GM12878 (cell line): ENCODE results near the gene YJU2. TPM values are rescaled to one million over a fixed set of nuclear protein-coding genes. Genes with fewer than 3 reads are reported as not detected.

Experiments
- ATAC-seq: fragments of 200-7000 bp; cut with Tn5 transposase; 3 replicates; pipeline ENCODE4 v1.9.1; 2020; ENCODE audit warnings: mild to moderate bottlenecking, moderate library complexity
- BruUV-seq: library from RNA; stranded (reverse); fragments of 400-500 nt; replicated peaks from 2 replicates; lab custom pipeline; 2021; lab: Mats Ljungman, UMichigan
- CTCF ChIA-PET: fragments of 300-600 bp; sonication (Branson Sonifier 250); formaldehyde crosslinking; extraction: SDS; loops from one replicate; lab custom pipeline; 2021; ENCODE audit warnings: inconsistent platforms; lab: Yijun Ruan, JAX
- POLR2A ChIA-PET: fragments of 350-600 bp; formaldehyde crosslinking; extraction: SDS; loops from one replicate; lab custom pipeline; 2021; ENCODE audit warnings: inconsistent platforms; lab: Charles Lee
- RAD21 ChIA-PET: fragments of 300-600 bp; sonication (Branson Sonifier 250); formaldehyde crosslinking; loops from one replicate; lab custom pipeline; 2023; ENCODE audit warnings: antibody characterized with exemption; ENCODE audit not compliant: unreplicated experiment; lab: Charles Lee
- SMC1A ChIA-PET: fragments of 300-600 bp; sonication (Branson Sonifier 250); formaldehyde crosslinking; loops from one replicate; lab custom pipeline; 2023; ENCODE audit not compliant: unreplicated experiment, uncharacterized antibody; lab: Charles Lee
- DNase-seq: peaks from one replicate; pipeline ENCODE4 v3.0.0-alpha.2; 2011; ENCODE audit warnings: low read depth, low spot score
- FAIRE-seq: peaks from 3 replicates; lab custom pipeline; 2011; peaks lifted over from hg19 to GRCh38; lab: Jason Lieb, UNC
- H2AFZ ChIP-seq: 2 replicates; pipeline ENCODE4 v1.6.0; 2011; ENCODE audit warnings: low read depth, low read length, control low read depth; ENCODE audit not compliant: control insufficient read depth
- H3K27ac ChIP-seq: 2 replicates; pipeline ENCODE4 v1.5.1; 2011; ENCODE audit warnings: control low read depth; ENCODE audit not compliant: control insufficient read depth, insufficient read depth
- H3K27me3 ChIP-seq, 2 experiments: replicated peaks in 1 of 2; 2 replicates each; pipeline versions ENCODE4 v1.6.0 to v1.6.1; 2011; ENCODE audit warnings: low read length in 1 of 2; ENCODE audit not compliant: control insufficient read depth in 2 of 2, insufficient read depth in 2 of 2
- H3K36me3 ChIP-seq, 2 experiments: 2 replicates each; pipeline ENCODE4 v1.5.1; 2011; ENCODE audit warnings: low read length in 1 of 2; ENCODE audit not compliant: control insufficient read depth in 2 of 2, insufficient read depth in 2 of 2
- H3K4me1 ChIP-seq: 2 replicates; pipeline ENCODE4 v1.6.1; 2011; ENCODE audit warnings: mild to moderate bottlenecking, low read length, moderate library complexity, mixed read lengths; ENCODE audit not compliant: control insufficient read depth, insufficient read depth
- H3K4me2 ChIP-seq: 2 replicates; pipeline ENCODE4 v1.6.0; 2011; ENCODE audit warnings: control low read depth; ENCODE audit not compliant: control insufficient read depth, insufficient read depth
- H3K4me3 ChIP-seq: fragments of 200-600 bp; sonication (generic); 2 replicates; pipeline ENCODE4 v1.5.1; 2016
- H3K79me2 ChIP-seq: 2 replicates; pipeline ENCODE4 v1.6.0; 2011; ENCODE audit warnings: low read length; ENCODE audit not compliant: control insufficient read depth, insufficient read depth
- H3K9ac ChIP-seq: 2 replicates; pipeline ENCODE4 v1.8.0; 2011; ENCODE audit warnings: low read length, control low read depth, mixed read lengths; ENCODE audit not compliant: control insufficient read depth, insufficient read depth
- H3K9me3 ChIP-seq: replicated peaks from 3 replicates; pipeline ENCODE4 v1.5.1; 2011; ENCODE audit warnings: mild to moderate bottlenecking, low read length; ENCODE audit not compliant: control insufficient read depth, insufficient read depth
- H4K20me1 ChIP-seq: 2 replicates; pipeline ENCODE4 v1.6.0; 2011; ENCODE audit not compliant: control insufficient read depth, insufficient read depth
- BCLAF1 ChIP-seq: fragments of 450-650 bp; IDR thresholded peaks from 2 replicates; pipeline ENCODE4 v1.6.1; 2017; ENCODE audit warnings: antibody characterized with exemption, mild to moderate bottlenecking, moderate library complexity
- ESRRA ChIP-seq: IDR thresholded peaks from 2 replicates; pipeline ENCODE4 v1.6.1; 2012; ENCODE audit warnings: mild to moderate bottlenecking, low read length, improper control_type of control experiment
- KAT2A ChIP-seq: conservative IDR thresholded peaks from 2 replicates; pipeline ENCODE4 v1.6.1; 2011; ENCODE audit warnings: low read depth, low read length; ENCODE audit not compliant: control insufficient read depth
- NFXL1 ChIP-seq: fragments of 450-650 bp; IDR thresholded peaks from 2 replicates; pipeline ENCODE4 v1.6.1; 2017; ENCODE audit warnings: antibody characterized with exemption, mild to moderate bottlenecking, borderline replicate concordance
- RAD51 ChIP-seq: fragments of 450-650 bp; IDR thresholded peaks from 2 replicates; pipeline ENCODE4 v1.6.1; 2016; ENCODE audit warnings: moderate library complexity, mild to moderate bottlenecking, inconsistent platforms
- RCOR1 ChIP-seq: conservative IDR thresholded peaks from 2 replicates; pipeline ENCODE4 v1.6.1; 2012; ENCODE audit warnings: low read depth, low read length, improper control_type of control experiment
- SIN3A ChIP-seq: IDR thresholded peaks from 2 replicates; pipeline ENCODE4 v1.6.1; 2012; ENCODE audit warnings: low read depth, low read length, improper control_type of control experiment
- WRNIP1 ChIP-seq: IDR thresholded peaks from 2 replicates; pipeline ENCODE4 v1.6.1; 2011; ENCODE audit warnings: low read depth, low read length, improper control_type of control experiment, borderline replicate concordance
- WGBS: methylation state at CpG from one replicate; pipeline ENCODE4 v1.1.6; 2016; ENCODE audit warnings: low lambda C conversion rate; ENCODE audit not compliant: insufficient replicate concordance, insufficient coverage; ENCODE audit errors: missing lambda C conversion rate; 5-methylcytosine and 5-hydroxymethylcytosine counted together
- in situ Hi-C: fragments of 300-500 bp; cut with MboI; formaldehyde crosslinking; loops from 9 replicates; pipeline ENCODE4 v1.14.3; 2018; ENCODE audit warnings: mixed read lengths
- intact Hi-C: fragments of 100-400 bp; cut with micrococcal nuclease; formaldehyde crosslinking; loops from one replicate; pipeline ENCODE4 v1.14.2; 2022; ENCODE audit not compliant: unreplicated experiment
- polyA plus RNA-seq, 11 experiments: library from polyadenylated mRNA; depleted of rRNA in 4 of 11; unstranded in 6 of 11; stranded (reverse) in 5 of 11; fragments of >200 nt; fragmentation: Nextera tagmentation in 4 of 11; fragmentation: Illumina TruSeq in 1 of 11; extraction: Ambion mirVana in 4 of 11; extraction: Trizol in 1 of 11; gene quantifications; 1 replicate in 1 of 11; 2 replicates in 10 of 11; pipeline versions ENCODE4 v1.2.1 to v1.2.3, GENCODE V29; 2011 to 2016; ENCODE audit warnings: inconsistent platforms in 2 of 11, missing spikeins in 2 of 11, low read depth in 1 of 11
- total RNA-seq, 4 experiments: library from RNA; depleted of rRNA in 3 of 4; stranded (reverse); fragments of >200 nt in 3 of 4; fragmentation: Illumina TruSeq in 1 of 4; extraction: Trizol in 1 of 4; gene quantifications; 2 replicates each; pipeline versions ENCODE4 v1.2.1 to v1.2.3, GENCODE V29; 2013 to 2021

The YJU2 gene
- total and polyA plus RNA-seq, 10 of the 15 experiments (the other 5 are each of a cell fraction or from before 2014, with no cell fraction given): 0.26 to 40.7 (median 23.8) TPM

GRCh38 chr19:4258181-4258580 is 11.3 kb downstream of the YJU2 start:
- BruUV-seq: no TSS peak
- Histone ChIP-seq H3K27ac (no peak overlapping the region), H3K36me3 (peaks cover 19 to 32% of the 10 kb centered on the region in 2 experiments), H3K4me1 (no peaks in the 10 kb centered on the region), H3K4me2 (no peak overlapping the region), H3K9ac (no peak overlapping the region), H3K4me3 (no peak overlapping the region), H4K20me1 (no peaks in the 10 kb centered on the region), H2AFZ (no peak overlapping the region), H3K9me3 (peaks cover 5% of the 10 kb centered on the region; the same call in 1 of the 3 replicates), H3K79me2 (no peaks in the 10 kb centered on the region), H3K27me3 (no peaks in the 10 kb centered on the region)
- WGBS: 94% methylated on average over 26 of the region's 28 CpGs
- FAIRE-seq: no peak
- DNase-seq: no peak
- POLR2A ChIA-PET: no interaction called here
- no peak for ATAC-seq
- in situ Hi-C loops: no loop called here
- TF ChIP-seq KAT2A (no peak), RCOR1 (no peak), RAD51 (no peak), ESRRA (no peak), SIN3A (no peak), BCLAF1 (no peak), WRNIP1 (no peak), NFXL1 (no peak)
- intact Hi-C loops: no loop called here
- SMC1A ChIA-PET: no interaction called here
- CTCF ChIA-PET: interaction anchor here (1.8 kb wide), 1 partner anchor 95 kb away, joined by 5 read pairs; no protein-coding TSS in a partner anchor
- RAD21 ChIA-PET: no interaction called here
